Measurements from ENCODE around the gene PPCDC.

GRCh38 chr15:75063338-75063737 lies 39.9 kb downstream of the PPCDC start:
- no peak for TF ChIP-seq POLR2A (IDR thresholded peaks at IDR 0.05)
- no peak for TF ChIP-seq CTCF (IDR thresholded peaks at IDR 0.05)

Measured in adrenal gland (tissue), 5 donors.